Endodermal cell (in vitro differentiated cells): Measurements from ENCODE around the gene ISCA1. TPM values are rescaled to one million over a fixed set of nuclear protein-coding genes. Genes with fewer than 3 reads are reported as not detected.

ENCODE experiments used
- DNase-seq: peaks from one replicate; pipeline ENCODE4 v3.0.0-alpha.2; 2017
- H3K27ac ChIP-seq: 2 replicates; pipeline ENCODE4 v1.5.1; 2013; ENCODE audit warnings: mild to moderate bottlenecking, low read depth, low read length, moderate library complexity
- H3K27me3 ChIP-seq: 2 replicates; pipeline ENCODE4 v1.6.1; 2013; ENCODE audit warnings: mild to moderate bottlenecking, low read length, moderate library complexity; ENCODE audit not compliant: insufficient read depth, control insufficient read depth, poor library complexity, severe bottlenecking
- H3K36me3 ChIP-seq: 2 replicates; pipeline ENCODE4 v1.7.0; 2013; ENCODE audit warnings: mild to moderate bottlenecking, low read length, moderate library complexity; ENCODE audit not compliant: control insufficient read depth, insufficient read depth
- H3K4me1 ChIP-seq: one replicate; pipeline ENCODE4 v1.7.0; 2013; ENCODE audit warnings: low read length; ENCODE audit not compliant: control insufficient read depth, insufficient read depth
- H3K4me3 ChIP-seq: 2 replicates; pipeline ENCODE4 v1.5.1; 2013; ENCODE audit warnings: mild to moderate bottlenecking, low read length, moderate library complexity
- H3K9ac ChIP-seq: 2 replicates; pipeline ENCODE4 v1.6.1; 2013; ENCODE audit warnings: mild to moderate bottlenecking, low read length, moderate library complexity; ENCODE audit not compliant: poor library complexity, severe bottlenecking; ENCODE audit errors: extremely low read depth
- H3K9me3 ChIP-seq: 2 replicates; pipeline ENCODE4 v1.6.1; 2013; ENCODE audit warnings: mild to moderate bottlenecking, low read length, moderate library complexity; ENCODE audit not compliant: control insufficient read depth
- H3K27ac Mint-ChIP-seq: 2 replicates; pipeline ENCODE4 v1.8.0; 2020; ENCODE audit warnings: mixed read lengths
- H3K27me3 Mint-ChIP-seq: 2 replicates; pipeline ENCODE4 v1.8.0; 2021; ENCODE audit warnings: mild to moderate bottlenecking, mixed read lengths; ENCODE audit not compliant: insufficient read depth
- H3K36me3 Mint-ChIP-seq: 2 replicates; pipeline ENCODE4 v1.8.0; 2020; ENCODE audit warnings: low read depth, mixed read lengths
- H3K4me1 Mint-ChIP-seq: 2 replicates; pipeline ENCODE4 v1.8.0; 2020; ENCODE audit warnings: mixed read lengths
- H3K4me3 Mint-ChIP-seq: 2 replicates; pipeline ENCODE4 v1.8.0; 2020; ENCODE audit warnings: mild to moderate bottlenecking, moderate library complexity, mixed read lengths
- H3K9me3 Mint-ChIP-seq: 2 replicates; pipeline ENCODE4 v1.8.0; 2020; ENCODE audit warnings: mild to moderate bottlenecking, mixed read lengths
- CTCF ChIP-seq: fragments of 200-600 bp; sonication (generic); conservative IDR thresholded peaks from 2 replicates; pipeline ENCODE4 v1.5.0; 2021; ENCODE audit warnings: antibody characterized with exemption, mild to moderate bottlenecking
- WGBS, 2 experiments: methylation state at CpG; one replicate each; pipeline versions ENCODE4 v1.1.5 to v1.1.7; 2013; ENCODE audit warnings: missing lambda C conversion rate in 2 of 2, mixed read lengths in 1 of 2; ENCODE audit not compliant: insufficient coverage in 1 of 2, insufficient read length in 1 of 2; 5-methylcytosine and 5-hydroxymethylcytosine counted together
- total RNA-seq, 2 donors: library from RNA; stranded (reverse); fragmentation: NEBNext Ultra II Directional in 1 of 2; extraction: Animal tissue kit (Norgen Biotek cat#: 25700) in 1 of 2; gene quantifications; 2 replicates in 1 of 2; 3 replicates in 1 of 2; pipeline ENCODE4 v1.2.1, GENCODE V29; 2021

ISCA1 gene
- total RNA-seq, 2 donors from 2014 or later: 29.6 to 33.7 TPM

GRCh38 chr9:86275962-86276361 is 6.4 kb downstream of the ISCA1 start:
- H3K27ac Mint-ChIP-seq: no peak overlapping the region
- WGBS, 2 experiments: 86 to 88% methylated on average over 1 to 3 of the region's 3 CpGs
- Histone ChIP-seq H3K27ac (no peak overlapping the region), H3K36me3 (peaks cover 35% of the 10 kb centered on the region), H3K4me3 (no peak overlapping the region), H3K9me3 (peaks cover 6% of the 10 kb centered on the region), H3K27me3 (no peaks in the 10 kb centered on the region), H3K4me1 (peaks cover 9% of the 10 kb centered on the region), H3K9ac (no peak overlapping the region)
- H3K36me3 Mint-ChIP-seq: peaks cover 28% of the 10 kb centered on the region
- H3K4me1 Mint-ChIP-seq: peaks cover 20% of the 10 kb centered on the region
- no peak overlapping the region for H3K4me3 Mint-ChIP-seq
- peak; percentile 46 for DNase-seq
- peak; percentile 74 for TF ChIP-seq CTCF
- peaks cover 3% of the 10 kb centered on the region for H3K9me3 Mint-ChIP-seq
- H3K27me3 Mint-ChIP-seq: no peaks in the 10 kb centered on the region

GRCh38 chr9:86274821-86275643 is 7.3 kb downstream of the ISCA1 start:
- H3K4me3 Mint-ChIP-seq: no peak overlapping the region
- TF ChIP-seq CTCF: peak; percentile 40
- whole genome bisulfite sequencing, 2 experiments: 94 to 97% methylated on average over 4 to 6 of the region's 7 CpGs
- Histone ChIP-seq H3K27me3 (no peaks in the 10 kb centered on the region), H3K9me3 (peaks cover 6% of the 10 kb centered on the region), H3K4me1 (peaks cover 9% of the 10 kb centered on the region), H3K9ac (no peak overlapping the region), H3K27ac (no peak overlapping the region), H3K4me3 (no peak overlapping the region), H3K36me3 (peaks cover 35% of the 10 kb centered on the region)
- peaks cover 28% of the 10 kb centered on the region for H3K36me3 Mint-ChIP-seq
- H3K27ac Mint-ChIP-seq: no peak overlapping the region
- no peaks in the 10 kb centered on the region for H3K27me3 Mint-ChIP-seq
- DNase-seq: no peak
- H3K4me1 Mint-ChIP-seq: peaks cover 13% of the 10 kb centered on the region
- peaks cover 3% of the 10 kb centered on the region for H3K9me3 Mint-ChIP-seq

- Histone ChIP-seq H3K4me3 (no peak overlapping the region), H3K36me3 (peaks cover 33% of the 10 kb centered on the region), H3K9me3 (peaks cover 6% of the 10 kb centered on the region), H3K9ac (no peak overlapping the region), H3K27ac (no peak overlapping the region), H3K4me1 (no peaks in the 10 kb centered on the region), H3K27me3 (no peaks in the 10 kb centered on the region)
- Mint-ChIP-seq H3K4me3 (no peak overlapping the region), H3K27ac (no peak overlapping the region), H3K27me3 (no peaks in the 10 kb centered on the region), H3K4me1 (peaks cover 6% of the 10 kb centered on the region), H3K9me3 (peaks cover 6% of the 10 kb centered on the region), H3K36me3 (peaks cover 37% of the 10 kb centered on the region)
- no peak for DNase-seq
- no peak for TF ChIP-seq CTCF
- WGBS, 2 experiments: 93 to 94% methylated on average over 4 of the region's 4 CpGs
Measured at GRCh38 chr9:86272221-86272620, 10.1 kb downstream of the ISCA1 start.
